Stimulated activated CD4-positive, alpha-beta T cell treated with anti-CD3 and anti-CD28 coated beads, Interleukin-1b, Interleukin-23, amount 100 ng/mL, for 1 hour (primary cell): ENCODE measurements around the gene PLEKHG3.
"Not testable (repeated sequence)": the region's sequence is repeated elsewhere in the genome, so short reads cannot be mapped to it uniquely, and the experiment has no call there.

Experiments
- DNase-seq, 2 donors: peaks; one replicate each; pipeline ENCODE4 v3.0.0-alpha.2; 2020; ENCODE audit warnings: low read depth in 2 of 2

PLEKHG3 gene

DNA sequence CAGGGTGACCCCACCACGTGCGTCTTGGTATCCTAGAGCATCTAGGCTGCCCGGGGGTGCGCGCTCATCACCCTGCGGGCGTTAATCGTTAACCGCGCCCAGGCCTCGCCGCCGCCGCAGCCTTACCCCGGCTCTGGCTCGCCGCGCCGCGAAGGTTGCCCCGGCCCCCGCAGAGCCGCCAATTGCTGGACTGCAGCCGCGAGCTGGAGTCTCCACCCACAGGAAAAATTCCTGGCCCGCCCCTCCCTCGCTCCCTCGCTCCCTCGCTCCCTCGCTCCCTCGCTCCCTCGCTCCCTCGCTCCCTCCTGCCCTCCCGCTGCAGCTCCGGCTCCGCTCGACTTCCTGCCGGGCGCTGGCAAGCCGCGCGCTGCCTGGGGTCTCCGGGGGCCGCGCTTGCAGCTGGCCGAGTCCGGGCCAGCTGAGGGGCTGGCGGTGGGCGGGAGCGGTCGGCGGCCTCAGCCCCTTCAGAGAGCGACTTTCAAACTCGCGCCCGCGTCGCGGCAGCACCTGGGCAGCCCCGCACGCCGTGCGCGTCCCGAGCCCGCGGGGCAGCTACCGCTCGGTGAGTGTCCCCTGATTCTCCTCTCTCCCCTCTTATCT, at the start of gene PLEKHG3:
PLEKHG3 (plus strand) TSS at position 282 of the 600 bp plus-strand sequence. CDS start 23,208 bp downstream, outside the sequence.
- no peak for DNase-seq

GRCh38 chr14:64654901-64655300, 49.3 kb upstream of the PLEKHG3 start:
- DNase-seq = no peak

GRCh38 chr14:64656986-64657385, 47.2 kb upstream of the PLEKHG3 start:
- DNase-seq = no peak

- DNase-seq = no peak
These were observed 46.0 kb upstream of the PLEKHG3 start for GRCh38 chr14:64658201-64658600.

- DNase-seq = not testable (repeated sequence)
These were observed 45.4 kb upstream of the PLEKHG3 start for GRCh38 chr14:64658700-64659264.

GRCh38 chr14:64659366-64659765, 44.9 kb upstream of the PLEKHG3 start:
- no peak for DNase-seq

DNA sequence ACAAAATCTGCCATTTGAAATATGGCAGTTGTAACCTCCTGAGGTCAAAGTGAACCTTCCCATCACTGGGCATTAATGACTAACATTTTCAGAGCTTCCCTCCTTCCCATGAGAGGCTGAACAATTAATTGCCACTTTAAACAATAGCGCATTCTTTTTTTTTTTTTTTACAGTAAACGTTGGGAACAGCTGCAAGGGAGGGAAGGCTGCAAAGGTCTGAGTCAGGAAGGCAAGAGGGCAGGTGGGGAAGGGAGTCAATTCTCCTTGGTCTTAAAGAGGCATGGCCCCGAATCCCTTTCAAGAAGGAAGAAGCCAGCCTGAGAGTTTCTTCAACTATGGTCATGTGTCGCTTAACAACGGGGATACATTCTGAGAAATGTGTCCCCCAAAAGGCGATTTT, 41.0 kb upstream of the PLEKHG3 start:
- no peak for DNase-seq

DNA sequence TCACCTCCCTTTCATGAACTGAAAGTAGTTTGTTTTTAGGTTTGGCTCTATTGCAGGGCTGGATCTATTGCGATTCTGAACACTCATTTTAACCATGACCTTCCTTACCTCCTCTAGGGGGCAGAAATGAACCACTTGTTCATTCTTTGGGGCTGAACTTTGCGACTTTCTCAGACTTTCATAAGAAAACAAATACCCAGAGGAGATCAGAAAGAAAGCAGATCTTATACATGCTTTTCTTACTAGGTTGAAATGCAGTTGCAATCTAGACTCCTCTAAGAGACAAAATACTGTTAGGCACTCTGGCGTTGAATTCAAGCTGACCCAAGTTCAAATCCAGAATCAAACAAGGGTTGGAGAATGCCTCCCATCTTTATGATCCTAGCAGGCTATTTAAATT, 32.6 kb upstream of the PLEKHG3 start:
- DNase-seq = no peak

DNA sequence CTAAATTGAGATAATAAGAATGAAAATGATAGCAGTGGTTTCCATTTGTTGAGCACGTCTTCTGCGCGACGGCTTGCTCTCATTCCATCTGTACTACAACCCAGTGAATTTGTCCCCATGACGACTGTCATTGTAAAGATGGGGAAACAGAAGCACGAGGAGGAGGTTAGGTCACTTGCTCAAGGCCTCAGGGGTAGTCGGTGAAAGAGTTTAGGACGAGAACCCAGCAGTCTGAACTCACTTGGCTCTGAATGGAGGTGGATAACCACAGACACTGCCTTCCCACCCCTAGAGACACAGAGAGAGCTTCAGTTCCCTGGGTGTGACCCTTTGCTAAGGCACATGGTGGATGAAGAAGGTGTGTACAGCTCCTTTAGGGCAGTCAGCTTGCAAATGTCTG, 30.9 kb upstream of the PLEKHG3 start:
- no peak for DNase-seq

DNA sequence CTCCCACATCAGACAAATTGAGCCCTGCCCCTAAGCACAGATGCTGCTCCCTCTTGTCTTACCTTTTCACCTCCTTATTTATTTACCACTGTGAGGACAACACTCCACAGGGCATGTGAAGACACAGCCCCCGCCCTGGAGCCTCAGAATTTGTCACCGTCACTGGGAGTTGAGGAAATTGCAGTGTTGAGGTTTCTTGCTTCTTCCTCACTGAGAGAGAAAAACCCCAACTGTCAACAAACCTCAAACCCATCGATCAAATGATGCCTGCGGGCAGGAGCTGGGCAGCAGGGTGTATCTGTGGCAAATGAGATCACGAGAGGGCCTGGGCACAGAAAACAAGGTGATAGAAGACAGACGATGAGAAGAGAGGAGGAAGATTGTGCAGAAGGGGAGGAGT, 30.5 kb upstream of the PLEKHG3 start:
- no peak for DNase-seq

DNA sequence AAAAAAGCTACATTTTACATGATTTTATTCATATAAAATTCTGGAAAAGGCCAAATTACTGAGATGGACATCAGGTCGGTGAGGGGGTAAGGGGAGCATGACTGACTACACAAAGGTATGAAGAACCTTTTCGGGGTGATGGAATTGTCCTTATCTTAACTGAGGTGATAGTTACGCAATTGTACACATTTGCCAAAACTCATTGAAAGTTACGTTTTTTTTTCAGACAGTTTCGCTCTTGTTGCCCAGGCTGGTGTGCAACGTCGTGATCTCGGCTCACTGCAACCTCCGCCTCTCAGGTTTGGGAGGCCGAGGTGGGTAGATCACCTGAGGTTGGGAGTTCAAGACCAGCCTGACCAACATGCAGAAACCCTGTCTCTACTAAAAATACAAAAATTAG, 29.4 kb upstream of the PLEKHG3 start:
- no peak for DNase-seq

- DNase-seq = no peak
These were observed 28.9 kb upstream of the PLEKHG3 start for GRCh38 chr14:64675312-64675711.

GRCh38 chr14:64676410-64677008, 27.7 kb upstream of the PLEKHG3 start:
- no peak for DNase-seq

DNA sequence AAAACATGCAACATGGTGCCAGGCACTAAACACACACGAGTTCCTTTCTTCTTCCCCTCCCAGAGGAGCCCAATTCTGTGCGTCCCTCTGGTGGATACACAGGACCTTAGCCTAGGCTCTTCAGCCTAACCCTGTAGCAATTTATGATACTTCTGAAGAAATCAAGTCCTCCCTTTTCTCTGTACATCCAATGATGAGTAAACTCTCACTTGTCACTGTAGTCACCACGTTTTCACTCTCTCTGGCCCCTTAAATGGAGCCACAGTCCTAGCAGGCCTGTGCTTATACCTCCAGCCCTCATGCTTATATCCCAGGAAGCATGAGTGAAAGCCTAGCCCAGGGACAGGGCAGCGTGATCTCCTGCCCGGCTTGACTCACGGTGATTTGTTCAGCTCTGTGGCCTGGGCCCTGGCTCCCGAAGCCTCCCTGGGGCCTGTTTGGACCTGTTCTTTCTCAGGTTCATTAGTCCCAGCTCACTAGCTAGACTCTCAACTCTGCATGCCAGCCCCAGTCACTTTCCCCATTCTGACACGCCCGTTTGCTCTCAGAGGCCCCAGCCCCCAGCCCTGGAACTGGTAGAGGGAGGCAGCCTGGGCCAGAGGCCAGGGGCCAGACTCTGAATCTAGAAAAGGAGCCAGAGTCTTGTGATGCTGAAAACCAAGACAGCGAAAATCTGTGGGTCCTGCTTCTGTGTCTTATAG, 24.1 kb upstream of the PLEKHG3 start:
- no peak for DNase-seq

DNA sequence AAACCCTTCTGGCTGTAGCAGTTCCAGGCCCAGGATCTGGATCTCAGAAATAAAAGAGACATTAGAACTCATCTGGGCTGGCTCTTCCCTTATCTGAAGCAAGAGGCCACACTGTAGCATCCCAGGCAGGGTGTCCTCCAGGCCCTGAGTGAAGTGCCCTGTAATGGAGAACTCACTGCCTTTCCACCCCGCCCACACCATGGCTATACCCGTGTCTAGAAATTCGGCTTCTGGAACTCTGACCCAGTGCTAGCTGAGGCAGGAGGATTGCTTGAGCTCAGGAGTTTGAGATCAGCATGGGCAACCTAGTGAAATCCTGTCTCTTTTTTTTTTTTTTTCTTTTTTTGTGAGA, 23.5 kb upstream of the PLEKHG3 start:
- no peak for DNase-seq

GRCh38 chr14:64681796-64682710, 22.2 kb upstream of the PLEKHG3 start:
- no peak for DNase-seq

- no peak for DNase-seq
These were observed 21.4 kb upstream of the PLEKHG3 start for GRCh38 chr14:64682843-64683242.

DNA sequence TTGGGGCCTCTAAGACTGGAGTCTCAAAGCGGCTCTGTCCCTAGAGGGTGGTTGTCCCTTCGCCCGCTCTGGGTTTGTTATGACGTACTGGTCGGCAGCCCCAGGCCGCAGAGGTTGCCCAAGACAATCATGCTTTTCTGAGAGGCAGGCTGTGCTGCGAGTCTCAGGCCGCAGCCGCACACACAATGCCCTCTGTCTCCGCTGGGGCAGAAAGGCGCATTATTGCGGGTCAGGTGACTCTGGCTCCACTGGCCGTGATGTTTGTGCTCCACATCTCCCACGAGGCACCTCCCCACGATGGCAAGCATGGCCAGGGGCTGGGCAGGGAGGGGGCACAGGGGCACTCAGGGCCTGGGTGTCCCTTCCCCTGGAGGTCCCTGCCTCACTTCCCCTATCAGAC, 21.0 kb upstream of the PLEKHG3 start:
- DNase-seq = no peak

- no peak for DNase-seq
These were observed 20.1 kb upstream of the PLEKHG3 start for GRCh38 chr14:64684091-64684490.

GRCh38 chr14:64685371-64686281, 18.6 kb upstream of the PLEKHG3 start:
- DNase-seq = no peak

- no peak for DNase-seq
These were observed 18.0 kb upstream of the PLEKHG3 start for GRCh38 chr14:64686282-64686615.
